ENCODE results near the gene FNIP1. TPM values are rescaled to one million over a fixed set of nuclear protein-coding genes. Genes with fewer than 3 reads are reported as not detected.
"Not testable (repeated sequence)": the region's sequence is repeated elsewhere in the genome, so short reads cannot be mapped to it uniquely, and the experiment has no call there.

Gene FNIP1
- polyA plus RNA-seq, 1 donor, result 13.8 TPM

DNA sequence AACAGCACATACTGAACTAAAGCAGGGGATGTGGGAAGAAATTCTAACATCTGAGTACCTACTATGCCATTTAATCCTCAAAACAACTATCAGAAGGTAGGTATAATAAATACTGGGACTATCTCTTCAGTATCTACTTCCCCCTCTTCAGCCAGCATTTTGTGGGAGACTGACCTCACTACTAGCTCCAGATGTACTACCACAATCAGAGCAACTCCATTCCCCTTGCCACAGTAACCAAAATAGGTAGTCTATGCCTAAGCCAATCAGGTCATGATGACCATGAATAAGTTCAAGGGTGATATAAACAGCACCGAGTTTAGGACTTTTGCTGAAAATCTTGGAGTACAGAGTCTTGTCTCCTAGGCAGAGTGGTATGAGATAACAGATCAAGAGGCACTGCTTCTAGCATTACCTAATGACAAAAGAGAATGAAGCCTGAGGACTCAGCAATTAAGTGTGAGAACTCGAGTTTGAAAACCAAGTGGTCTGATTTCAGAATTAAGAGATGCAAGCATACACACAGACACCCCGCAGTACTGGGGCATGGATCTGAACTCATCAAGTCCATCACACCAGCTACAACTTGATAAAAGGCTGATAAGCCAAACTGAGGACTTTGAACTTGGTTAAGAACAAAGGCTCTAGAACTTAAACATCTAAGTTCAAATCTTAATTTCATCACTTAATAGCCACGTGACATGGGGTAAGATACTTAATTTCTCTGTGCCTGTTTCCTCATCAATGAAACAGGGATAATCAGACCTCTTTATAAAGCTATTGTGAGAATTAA, 9.7 kb downstream of the FNIP1 start:
- DNase-seq (ENCODE audit: low read depth), result no peak

DNA sequence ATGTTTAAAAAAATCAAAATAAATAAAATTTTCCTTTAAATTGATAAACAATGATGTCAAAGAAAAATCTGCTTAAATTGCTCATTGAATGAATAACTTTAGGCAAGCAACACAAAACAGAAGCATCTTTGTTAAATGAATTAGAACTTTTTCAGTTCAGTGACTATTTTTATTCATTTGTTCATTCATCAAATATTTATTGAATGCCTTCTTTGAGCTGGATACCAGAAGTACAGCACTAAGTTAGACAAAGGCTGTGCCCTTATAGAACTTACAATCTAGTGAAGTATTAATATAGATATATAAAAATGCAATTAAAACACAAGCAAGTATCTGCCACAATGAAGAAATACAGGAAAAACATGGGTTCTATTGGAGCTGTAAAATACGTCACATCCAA, 10.8 kb downstream of the FNIP1 start:
- no peak for DNase-seq (ENCODE audit: low read depth)

DNA sequence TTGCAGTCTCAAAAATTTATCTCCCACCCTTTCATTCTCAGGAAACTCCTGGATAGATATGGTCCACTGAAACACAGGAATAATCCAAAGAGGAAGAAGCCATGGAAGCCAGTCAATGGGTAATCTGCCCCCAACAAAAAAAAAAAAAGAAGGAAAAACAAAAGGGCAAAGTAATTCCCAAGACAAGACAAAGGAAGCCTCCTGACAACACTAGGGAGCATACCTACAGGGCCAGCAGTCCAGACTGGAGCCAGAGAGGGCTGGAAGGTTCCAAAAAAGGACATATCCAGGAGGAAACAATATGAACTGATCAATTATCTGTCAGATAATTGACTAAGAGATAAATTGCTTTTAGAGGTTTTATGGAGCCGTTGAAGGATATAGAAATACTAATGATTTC, 12.9 kb downstream of the FNIP1 start:
- no peak for DNase-seq (ENCODE audit: low read depth)

DNA sequence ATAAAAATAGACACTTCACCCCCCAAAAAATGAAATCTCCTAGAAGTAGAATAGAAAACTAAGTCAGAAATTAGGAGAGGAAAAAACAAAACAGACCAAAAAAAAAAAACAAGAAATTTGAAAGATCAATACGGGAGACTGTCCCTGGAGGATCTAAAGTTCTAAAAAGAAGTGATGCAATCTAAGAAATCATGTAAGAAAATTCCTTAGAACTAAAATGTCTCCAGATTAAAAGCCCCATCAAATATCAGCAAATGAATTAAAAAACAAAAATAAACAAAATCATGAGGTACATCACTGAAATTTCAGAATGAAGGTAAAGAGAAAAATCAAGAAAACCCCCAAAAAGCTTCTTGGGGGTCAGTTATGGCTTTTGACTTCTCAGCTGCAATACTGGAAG, 13.5 kb downstream of the FNIP1 start:
- no peak for DNase-seq (ENCODE audit: low read depth)

DNA sequence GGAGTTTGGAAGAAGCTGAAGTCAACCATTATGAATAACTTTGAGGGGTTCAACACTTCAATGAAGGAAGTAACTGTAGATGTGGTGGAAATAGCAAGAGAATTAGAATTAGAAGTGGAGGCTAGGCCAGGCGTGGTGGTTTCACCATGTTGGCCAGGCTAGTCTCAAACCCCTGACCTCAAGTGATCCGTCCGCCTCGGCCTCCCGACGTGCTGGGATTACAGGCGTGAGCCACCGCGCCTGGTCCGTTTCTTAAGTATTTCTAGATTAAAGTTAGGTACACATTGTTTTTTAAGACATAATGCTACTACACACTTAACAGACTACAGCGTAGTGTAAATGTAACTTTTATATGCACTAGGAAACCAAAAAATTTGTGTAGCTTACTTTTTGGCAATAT, 14.1 kb downstream of the FNIP1 start:
- DNase-seq (ENCODE audit: low read depth), result no peak

DNA sequence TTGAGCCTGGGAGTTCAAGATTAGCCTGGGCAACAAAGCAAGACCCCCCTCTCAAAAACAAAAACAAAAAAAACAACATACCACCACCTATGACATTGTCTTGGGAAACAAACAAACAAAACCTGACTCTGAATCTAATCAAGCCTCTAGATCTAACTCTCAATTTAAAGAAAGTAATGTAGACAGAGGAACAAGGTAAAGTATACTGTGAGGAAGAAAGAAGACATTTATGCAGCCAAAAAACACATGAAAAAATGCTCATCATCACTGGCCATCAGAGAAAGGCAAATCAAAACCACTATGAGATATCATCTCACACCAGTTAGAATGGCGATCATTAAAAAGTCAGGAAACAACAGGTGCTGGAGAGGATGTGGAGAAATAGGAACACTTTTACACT, 18.7 kb downstream of the FNIP1 start:
- DNase-seq (ENCODE audit: low read depth), result not testable (repeated sequence)

DNA sequence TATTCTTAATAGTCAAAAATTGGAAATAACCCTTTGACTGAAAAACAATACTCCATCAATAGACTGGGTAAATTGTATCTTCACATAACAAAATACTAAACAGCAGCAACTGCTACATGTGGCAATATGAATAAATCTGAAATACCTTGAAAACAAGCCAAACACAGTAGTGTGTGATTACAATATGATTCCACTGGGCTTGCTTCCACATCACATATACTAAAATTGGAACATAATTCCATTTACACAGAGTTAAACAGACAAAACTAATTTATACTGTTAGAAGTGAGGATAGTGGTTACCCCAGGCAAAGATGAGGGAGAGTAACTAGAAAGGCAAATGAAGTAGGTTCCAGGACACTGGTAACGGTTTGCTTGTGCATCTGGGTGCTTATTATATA, 20.4 kb downstream of the FNIP1 start:
- no peak for DNase-seq (ENCODE audit: low read depth)

DNA sequence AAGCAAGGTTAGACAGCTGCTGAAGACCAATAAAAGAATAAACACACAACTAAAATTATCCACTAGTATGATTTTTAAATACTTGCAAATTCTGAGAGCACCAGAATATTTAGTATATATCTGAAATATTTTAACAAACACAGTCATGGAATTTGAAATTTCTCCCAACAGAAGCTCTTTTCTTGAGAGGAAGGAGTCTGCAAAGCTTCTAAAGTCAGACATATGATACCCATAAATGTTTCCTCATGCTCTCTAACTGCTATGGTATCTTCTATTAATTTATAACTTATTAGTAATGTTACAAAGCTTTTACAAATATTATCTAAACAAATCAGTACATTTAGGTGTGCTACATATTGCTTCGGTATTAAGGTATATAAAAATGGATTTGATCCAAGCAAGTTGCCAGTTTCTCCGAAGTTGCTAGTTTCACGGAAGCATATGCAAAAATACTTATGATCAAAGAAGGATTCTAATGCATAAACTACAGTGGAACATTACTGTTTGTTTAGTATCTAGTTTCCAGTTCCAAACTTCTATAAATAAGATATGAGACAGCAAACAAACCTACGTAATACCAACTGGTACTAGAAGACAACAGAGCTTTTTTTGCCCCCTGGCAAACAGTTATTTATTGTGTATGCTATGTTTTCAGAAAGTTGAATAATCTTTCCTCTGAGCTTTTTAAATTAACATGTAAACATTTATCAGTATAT, 22.0 kb downstream of the FNIP1 start:
- DNase-seq (ENCODE audit: low read depth), result no peak

DNA sequence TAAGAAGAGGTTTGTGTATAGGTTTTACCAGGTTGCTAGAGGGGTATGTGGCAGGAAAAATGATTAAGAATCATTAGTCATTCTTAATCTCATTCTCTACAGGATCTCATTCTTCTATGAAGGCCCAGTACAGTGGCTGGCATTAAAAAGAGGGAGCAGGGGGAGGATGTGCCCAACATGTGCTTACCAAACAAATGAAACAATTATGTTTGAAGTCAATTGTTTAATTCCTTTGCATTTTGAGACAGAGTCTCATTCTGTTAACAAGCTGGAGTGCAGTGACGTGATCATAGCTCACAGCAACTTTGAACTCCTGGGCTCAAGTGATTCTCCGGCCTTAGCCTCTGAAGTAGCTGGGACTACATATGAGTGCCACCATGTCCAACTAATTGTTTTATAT, 23.0 kb downstream of the FNIP1 start:
- no peak for DNase-seq (ENCODE audit: low read depth)

DNA sequence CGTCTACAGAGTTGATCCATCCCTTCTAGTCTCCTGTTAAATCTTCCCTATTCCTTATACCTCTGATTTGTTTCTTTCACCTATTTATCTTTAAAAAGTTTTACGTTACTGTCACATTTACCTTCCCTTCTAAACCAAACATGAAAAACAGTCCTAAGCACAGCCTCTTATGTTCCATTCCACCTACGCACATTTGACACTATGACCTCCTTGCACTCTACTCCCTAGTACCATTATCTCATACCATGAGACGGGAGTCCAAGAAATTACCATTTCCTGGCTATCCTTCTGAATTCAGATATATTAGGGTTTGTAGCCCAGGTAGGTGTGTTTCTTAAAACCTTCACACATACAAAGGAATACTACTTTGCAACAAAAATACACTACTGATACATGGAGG, 25.1 kb downstream of the FNIP1 start:
- DNase-seq (ENCODE audit: low read depth), result no peak

DNA sequence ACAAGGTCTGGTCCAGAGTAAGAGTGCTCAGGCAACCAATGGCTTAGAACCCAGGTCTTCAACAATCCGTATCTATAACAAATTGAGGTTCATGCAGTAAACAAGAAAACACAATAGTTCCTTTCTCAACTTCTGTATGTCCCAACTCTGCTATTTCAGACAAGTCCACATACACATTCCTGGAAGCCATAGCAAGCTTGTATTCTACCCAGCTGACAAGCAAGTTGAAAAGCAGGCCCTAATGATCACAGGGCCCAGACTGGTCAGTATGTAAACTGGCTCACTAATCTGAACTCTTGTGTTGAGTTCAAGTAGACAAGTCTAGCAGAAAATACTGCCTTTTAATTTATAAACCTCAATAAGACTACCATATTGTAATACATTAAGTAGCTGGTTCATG, 26.9 kb downstream of the FNIP1 start:
- DNase-seq (ENCODE audit: low read depth), result no peak

DNA sequence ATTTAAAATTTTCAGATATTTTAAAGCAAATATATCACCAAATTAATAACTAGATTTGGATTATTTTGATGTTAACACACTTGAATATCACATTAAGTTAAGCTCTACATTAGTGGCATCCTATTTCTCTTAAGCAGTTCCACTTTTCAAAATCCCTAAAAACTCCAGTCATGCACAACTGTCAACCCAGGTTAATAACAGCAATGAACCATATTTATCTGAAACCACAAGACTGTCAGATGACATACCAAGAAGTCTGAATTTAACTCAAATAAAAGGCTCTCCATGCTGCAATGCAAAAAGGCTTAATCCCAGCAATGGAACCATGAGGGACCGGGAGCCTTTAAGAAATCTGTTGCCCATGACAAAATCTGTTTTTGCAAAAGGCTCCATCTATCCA, 27.5 kb downstream of the FNIP1 start:
- no peak for DNase-seq (ENCODE audit: low read depth)

DNA sequence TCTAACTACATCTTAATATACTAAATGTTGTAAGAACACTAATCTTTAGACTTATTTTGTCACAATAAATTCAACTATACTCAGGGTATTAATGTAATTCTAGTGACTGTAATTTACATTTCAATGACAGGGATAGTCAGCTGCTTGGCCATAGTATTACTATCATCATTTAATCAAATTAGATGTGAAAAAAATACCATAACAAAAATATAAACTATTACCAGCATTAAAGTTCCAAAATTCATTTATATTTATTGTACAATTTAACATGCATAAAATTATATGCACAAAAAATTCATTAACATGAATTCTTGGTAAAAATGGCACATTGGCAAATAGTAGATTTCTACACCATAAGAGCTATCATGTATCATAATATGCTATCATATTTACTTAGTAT, 28.9 kb downstream of the FNIP1 start:
- DNase-seq (ENCODE audit: low read depth), result no peak

DNA sequence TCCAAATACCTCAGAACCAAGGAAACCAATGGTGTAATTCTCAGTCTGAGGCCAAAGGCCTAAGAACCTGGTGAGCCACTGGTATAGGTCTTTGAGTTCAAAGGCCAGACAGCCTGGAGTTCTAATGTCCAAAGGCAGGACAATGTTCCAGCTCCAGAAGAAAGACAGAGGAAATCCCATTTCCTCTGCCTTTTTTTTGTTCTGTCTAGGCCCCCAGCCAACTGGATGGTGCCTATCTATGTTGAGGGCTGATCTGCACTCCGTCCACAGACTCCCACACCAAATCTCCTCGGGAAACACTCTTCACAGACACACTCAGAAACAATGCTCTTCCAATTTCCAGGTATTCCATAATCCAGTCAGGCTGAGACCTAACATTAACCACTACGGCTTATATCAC, 30.1 kb downstream of the FNIP1 start:
- DNase-seq (ENCODE audit: low read depth), result no peak

DNA sequence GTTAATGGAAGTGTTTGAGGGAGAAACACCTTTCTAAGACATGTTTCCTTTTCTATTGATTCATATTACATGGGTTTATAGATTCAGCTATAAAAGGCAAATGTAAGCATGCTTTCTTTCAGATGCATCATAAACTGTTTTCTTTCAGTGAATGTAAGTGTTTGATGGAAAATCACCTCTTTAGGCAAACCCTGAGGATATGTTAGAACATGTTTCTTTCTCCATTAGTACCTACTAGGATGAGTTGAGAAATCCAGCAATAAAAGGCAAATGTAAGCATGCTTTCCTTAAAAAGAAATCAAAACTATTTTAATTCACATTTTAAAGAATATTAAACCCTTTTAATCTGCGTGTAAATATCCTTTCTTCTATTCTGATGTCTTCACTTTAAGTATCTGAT, 31.6 kb downstream of the FNIP1 start:
- no peak for DNase-seq (ENCODE audit: low read depth)

DNA sequence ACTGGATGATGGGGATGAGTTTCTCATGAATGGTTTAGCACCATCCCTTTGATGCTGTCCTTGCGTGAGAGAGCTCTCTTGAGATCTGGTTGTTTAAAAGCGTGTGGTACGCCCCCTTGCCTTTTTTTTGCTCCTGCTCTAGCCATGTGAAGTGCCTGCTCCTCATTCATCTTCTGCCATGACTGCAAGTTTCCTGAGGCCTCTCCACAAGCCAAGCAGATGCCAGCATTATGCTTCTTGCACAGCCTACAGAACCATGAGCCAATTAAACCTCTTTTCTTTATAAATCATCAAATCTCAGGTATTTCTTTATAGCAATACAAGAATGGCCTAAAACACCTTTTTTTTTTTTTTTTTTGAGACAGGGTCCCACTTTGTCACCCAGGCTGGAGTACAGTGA, 32.8 kb downstream of the FNIP1 start:
- DNase-seq (ENCODE audit: low read depth), result no peak

DNA sequence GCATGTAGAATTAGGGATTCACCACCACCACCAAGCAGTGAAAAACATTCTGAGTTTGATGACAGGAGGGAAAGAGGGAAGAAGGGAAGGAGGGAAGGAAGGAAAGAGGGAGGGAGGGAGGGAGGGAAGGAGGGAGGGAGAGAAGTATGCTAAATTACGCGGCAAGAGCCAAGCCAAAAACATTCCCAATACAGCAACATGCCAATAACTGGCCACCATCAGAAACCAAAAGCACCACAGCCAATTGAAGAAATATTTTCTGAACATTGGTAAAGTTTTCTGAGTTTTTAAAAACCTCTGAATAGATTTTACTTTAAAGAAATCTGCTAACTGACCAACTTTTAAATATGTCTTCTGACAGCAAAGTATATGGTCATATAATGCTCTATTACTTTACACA, 36.0 kb downstream of the FNIP1 start:
- no peak for DNase-seq (ENCODE audit: low read depth)

DNA sequence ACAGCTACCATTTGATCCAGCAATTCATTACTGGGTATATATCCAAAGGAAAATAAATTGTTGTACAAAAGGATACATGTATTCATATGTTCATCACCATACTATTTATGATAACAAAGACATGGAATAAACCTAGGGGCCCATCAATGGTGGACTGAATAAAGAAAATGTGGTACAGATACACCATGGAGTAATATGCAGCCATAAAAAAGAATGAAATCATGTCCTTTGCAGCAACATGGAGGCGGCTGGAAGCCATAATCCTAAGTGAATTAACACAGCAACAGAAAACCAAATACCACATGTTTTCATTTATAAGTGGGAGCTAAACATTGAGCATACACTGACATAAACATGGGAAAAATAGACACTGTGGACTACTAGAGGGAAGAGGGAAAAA, 37.1 kb downstream of the FNIP1 start:
- no peak for DNase-seq (ENCODE audit: low read depth)

DNA sequence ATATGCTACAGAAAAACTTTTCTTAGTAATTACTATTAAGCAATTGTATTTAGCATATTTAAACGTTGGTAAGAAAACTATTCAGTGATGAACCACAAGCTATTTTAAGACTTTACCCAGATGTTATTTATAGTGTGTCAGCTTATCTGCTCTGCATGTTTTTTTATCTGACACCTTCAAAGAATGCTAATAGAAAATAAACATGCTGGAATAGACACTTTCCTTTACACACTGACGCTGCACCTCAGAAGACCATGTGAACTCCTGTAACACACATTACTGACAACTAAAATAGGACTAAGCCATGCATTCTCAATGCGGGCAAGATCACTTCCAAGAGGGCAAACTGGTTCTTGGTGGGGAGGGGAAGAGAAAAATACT, 38.3 kb downstream of the FNIP1 start:
- no peak for DNase-seq (ENCODE audit: low read depth)

DNA sequence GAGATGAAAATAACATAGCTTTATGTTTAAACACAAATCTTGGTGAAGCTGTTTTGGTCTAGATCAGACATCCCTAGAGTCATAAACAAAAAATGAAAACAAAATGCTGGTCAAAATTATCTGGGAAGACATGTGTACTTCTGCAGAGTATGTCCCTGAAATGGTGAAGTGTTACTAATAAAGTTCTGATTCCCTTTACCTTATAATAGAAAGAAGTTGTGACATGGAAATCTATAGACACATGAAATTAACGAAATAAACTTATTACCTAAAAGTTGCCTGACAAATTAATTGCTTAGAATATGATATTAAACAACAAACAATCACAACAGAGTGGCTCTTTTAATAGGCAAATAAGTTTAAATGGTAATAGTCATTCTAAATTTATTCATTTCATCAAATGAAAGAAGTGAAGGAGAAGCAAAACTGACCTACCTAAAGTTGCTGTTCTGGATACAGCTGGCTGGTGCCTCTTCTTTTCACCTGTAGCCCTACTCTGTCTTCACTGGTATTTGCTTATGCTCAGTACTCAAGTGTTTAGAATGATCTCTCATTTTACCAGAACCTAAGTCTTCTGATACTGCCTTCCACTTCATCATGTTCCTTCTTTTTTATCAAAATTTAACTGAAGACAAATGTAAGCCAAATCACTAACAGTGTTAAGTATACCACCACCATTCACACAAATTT, 38.8 kb downstream of the FNIP1 start:
- no peak for DNase-seq (ENCODE audit: low read depth)

DNA sequence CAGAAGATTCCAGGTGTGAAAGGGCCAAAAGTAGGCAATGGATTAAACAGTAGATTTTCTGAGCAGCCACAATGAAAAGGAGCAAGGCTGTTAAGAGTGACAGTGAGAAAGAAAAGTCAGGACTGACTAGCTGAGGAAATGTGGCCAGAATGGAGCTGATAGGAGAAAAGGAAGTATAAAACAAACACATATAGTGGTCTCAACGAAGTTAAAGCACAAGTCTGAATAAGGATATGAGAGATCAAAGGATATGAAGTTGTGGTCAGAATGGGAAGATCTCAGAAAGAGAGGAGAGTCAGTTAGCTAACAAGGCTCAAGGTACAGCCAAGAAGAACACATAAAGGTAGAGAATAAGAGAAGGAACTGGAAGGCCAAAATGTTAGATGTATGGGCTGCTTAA, 39.9 kb downstream of the FNIP1 start:
- DNase-seq (ENCODE audit: low read depth), result no peak

DNA sequence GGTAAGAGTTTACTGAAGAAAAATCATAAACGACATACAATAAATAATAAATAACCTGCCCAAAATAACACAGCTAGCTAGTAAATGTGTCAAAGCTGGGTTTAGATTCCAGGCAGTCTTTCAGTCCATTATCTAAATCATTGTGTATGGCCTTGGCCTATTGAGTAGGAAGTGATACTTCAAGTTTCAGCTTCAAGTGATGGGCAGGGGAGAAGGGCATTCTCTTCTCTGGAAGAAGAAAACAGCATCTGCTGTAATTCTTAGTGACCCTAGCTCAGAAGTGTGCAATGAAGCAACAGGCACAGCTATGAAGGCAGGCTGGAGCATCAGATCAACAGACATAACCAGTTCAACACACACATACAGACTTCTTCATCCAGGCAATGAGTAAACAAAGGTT, 42.5 kb downstream of the FNIP1 start:
- DNase-seq (ENCODE audit: low read depth), result no peak

DNA sequence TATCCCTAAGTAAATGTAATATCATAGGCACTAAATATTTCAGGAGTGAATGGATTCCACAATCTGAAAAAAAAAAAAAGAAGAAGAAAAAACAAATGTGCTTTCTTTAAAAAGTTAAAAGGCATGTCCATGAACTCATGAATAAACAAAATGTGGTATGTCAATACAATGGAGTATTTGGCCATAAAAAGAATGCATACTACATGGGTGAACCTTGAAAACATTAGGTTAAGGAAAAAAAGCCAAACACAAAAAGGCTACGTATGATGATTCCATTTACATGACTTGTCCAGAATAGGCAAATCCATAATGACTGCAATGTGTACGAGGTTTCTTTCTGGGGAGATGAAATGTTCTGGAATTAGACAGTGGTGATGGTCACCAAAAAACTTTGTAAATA, 45.3 kb downstream of the FNIP1 start:
- no peak for DNase-seq (ENCODE audit: low read depth)
